Embryonic facial prominence (tissue), 1 donor: Measurements from ENCODE around the gene MEGF6.

Source experiments
- DNase-seq: peaks from one replicate; pipeline ENCODE4 v3.0.0-alpha.2; 2016; ENCODE audit errors: extremely low spot score

Gene MEGF6

GRCh38 chr1:3540876-3541275 lies 70.4 kb downstream of the MEGF6 start:
- DNase-seq: no peak

DNA sequence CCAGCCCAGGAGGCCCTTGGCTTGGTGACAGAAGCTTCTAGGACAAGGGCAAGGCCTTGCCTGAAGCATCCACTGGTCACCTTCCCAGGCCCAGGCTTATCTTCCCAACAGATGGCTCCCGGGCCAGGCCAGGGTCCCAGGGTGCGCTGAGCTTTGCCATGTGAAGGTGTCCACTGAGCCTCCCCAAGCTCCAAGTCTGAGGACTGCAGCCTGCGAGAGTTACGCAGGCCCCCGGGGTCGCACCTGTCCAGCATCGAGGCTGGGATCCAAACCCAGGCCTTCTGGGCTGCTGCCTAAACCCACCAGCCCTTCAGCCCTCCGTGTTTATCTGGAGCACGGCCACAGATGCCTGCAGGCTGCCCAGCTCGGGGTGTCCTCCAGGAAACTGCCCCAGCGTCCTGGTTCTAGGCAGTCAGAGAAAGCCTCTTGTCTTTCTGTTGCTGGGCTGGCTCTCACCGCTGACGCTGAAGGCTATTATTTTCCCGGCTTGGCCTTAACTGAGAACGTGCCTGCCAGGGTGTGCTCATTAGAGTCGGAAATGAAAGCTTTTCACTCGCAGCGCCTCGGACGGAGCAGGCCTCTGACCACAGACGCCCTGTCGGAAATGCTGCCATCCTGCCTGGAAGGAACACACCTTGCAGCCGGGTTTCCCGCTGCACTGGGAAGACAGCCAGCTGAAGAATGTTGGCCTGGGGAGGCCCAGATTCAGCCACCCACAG lies 71.4 kb downstream of the MEGF6 start:
- DNase-seq: no peak

- no peak for DNase-seq
Observed at GRCh38 chr1:3537359-3537758, 73.9 kb downstream of the MEGF6 start.

DNA sequence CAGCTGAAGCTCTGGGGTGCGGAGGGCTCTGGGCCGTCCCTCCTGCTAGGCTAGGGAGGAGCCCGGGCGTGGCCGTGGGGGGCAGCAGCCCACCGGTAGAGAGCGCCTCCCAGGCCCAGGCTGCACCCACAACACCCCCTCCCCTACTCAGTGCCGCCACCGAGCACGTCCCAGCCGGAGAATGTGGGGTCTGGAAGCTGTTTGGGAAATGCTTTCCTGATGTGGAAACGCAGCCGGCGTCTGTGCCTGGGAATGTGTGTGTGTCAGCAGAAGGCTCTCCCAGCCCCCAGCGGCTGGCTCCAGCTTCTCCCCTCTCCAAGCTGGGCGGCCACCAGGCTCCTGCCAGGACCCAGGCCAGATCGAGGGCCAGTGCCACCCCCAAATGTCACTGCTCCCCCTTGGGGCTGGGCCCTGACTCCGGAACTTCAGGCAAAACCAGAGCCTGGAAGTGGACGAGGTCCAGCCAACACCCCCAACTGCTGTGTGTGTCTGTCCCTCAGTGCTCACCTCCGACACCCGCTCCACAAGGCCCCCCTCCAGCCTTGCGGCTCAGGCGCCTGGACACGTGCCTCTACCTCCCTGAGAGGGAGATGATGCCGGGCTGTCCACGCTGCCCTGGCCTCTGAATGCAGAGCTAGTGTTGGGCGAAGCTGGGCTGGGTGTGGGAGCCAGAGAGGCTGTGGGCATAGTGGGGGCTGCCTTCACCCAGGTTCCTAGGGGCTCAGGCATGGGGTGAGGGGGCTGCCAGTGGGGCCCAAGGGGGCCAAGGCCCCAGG lies 74.7 kb downstream of the MEGF6 start:
- peak; percentile 32 for DNase-seq

DNA sequence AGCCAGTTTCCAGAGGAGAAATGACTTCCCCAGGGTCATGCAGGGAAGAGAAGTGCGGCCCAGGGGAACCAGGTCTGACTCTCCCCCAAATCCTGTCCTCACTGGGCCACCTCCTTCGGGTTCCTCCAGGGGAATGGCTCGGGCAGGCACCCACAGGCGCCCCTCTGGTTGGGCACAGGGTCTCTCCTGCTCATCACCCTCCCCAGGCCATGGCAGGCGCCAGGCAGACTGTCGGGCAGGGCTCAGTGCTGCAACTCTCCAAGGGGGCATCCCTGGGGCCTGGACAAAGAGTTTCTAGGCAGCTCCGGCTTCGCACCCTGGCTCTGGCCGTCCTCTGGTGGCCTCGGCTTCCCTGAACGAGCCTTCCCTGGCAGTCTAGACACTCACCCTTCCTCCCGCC lies 75.6 kb downstream of the MEGF6 start:
- no peak for DNase-seq

DNA sequence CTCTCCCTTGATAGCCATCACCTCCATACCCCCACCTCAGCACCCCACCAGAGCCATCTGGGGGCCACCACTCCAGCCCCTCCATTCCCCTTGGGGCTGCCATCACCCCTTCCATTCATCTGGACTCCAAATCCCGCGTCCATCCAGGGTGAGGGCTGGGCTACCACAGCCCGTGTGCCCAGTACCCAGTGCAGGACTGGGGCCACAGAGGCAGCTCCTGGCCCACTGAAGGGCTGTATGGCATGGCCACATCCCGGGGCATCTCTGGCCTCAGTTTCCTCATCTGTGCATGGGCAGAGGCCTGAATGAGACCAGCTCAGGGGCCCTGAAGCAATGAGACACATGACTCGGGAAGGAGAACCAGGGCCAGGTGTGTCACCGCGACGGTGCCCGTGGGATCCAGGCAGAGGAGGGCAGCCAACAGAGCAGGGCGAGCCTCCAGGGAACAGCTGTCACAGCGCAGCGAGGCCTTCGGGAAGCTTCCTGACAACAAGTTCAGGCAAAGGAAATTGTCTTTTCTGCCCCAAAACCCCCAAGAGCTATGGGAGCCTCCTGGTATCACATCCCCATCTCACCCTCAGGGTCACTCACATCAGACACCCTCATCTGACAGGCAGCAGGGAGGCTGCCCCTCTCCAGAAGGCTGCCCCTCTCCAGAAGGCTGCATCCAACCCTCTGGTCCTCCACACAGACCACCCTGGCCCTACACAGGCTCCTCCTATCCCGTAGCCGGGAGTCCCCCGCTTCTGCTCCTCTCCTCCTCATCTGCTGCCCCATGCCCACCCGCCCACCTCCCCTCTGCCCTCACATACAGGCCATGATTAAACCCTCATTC lies 76.3 kb downstream of the MEGF6 start:
- no peak for DNase-seq

DNA sequence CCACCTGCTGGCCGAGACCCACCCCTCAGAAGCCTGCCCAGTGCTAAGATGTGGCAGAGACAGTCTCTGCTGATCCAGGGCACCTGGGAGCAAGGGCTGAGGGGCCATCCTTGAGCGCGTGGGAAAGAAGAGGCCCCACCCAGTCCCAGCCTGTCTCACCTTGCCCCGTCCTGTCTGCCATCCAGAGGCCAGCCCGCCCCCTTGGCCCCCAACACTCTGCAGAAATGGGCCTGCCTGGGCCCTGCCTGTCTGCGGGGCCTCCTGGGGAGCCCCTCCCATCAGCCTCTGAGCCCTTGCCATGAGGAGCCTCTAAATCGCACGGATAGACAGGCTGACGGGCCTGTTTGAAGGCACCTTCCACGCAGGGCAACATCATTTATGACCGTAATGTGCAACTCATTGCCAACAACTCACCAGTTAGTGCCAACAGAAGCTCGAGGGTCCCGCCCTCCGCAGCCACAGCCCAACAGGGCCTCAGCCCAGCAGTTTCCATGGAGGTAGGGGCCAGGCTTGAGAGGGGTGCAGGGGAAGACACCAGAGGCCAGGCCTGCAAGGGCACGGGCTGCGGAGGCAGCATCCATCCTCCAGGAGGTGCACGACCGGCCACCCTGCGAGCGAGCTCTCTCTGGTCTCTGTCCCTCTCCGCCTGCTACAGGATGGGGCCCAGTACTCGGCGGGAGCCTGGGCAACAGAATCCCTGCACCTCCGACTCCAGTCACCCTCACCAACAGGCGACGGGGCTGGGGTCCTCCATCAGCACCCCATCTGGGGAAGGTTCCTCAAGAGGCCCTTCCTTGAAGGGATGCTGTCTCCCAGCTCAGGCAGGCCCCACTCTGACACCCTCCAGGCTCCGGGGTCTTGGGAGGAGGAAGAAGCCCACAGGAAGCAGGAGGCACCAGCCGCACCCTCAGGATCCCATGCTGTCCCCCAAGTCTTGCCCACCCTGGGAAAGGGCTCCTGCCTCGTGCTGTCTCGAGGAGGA lies 78.0 kb downstream of the MEGF6 start:
- DNase-seq: no peak

DNA sequence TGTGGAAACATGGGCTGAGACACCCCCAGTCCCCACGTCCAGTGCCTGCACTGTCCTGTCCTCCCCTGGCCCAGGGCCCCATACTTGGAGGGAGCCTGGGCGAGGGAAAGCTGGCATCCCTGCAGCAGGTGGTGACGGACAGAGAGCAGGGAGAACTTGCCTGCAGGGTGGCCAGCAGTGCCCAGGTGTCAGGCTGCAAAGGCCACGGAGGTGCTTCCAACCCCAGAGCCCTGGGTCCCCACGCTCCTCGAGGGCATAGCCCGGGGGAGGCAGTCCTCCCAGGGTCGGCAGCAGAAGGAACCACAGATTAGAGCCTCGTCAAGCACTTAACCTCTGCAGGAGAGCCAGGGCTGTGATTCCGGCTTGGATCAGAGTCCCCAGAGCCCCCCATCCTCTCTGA lies 79.4 kb downstream of the MEGF6 start:
- no peak for DNase-seq

GRCh38 chr1:3530926-3531818 lies 80.1 kb downstream of the MEGF6 start:
- peak; percentile 50 for DNase-seq

DNA sequence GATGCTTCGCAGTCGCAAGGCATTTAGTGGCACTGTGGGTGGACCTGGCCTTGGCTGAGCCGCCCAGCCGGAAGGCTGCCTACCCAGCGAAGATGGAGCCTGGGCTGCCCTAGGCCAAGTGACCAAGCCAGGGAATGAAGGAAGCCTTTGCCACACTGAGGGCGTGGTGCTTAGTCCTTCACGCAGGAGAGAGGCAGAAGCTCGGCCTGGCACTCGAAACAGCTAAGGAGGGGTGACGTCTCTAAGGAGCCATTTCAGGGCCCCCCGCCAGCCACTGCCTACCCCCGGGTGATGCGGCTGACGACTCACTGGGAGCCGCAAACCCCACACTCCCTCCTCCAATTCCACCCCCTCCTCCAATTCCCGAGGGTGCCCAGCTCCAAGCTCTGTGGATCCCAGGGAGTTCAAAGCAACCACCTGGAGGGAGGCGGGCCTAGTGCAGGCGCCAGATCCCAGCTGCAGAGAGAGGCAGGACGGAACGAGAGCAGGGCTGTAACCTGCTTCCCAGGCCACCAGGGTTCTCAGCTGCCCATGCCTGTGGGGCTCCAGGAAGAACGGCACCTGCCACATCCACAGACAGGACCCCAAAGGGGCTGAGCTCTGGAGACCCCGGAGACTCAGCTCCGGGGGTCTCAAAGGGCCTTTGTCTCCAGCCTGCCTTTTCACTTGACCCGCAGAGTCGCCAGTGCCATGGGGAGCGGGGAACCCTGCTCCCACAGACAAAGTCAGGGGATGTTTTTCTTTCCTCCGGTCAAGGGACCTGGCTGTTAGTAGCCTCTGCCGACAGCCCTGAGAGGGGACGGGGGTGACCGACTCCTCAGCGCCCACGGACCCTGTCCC lies 81.0 kb downstream of the MEGF6 start:
- peak; percentile 34 for DNase-seq

DNA sequence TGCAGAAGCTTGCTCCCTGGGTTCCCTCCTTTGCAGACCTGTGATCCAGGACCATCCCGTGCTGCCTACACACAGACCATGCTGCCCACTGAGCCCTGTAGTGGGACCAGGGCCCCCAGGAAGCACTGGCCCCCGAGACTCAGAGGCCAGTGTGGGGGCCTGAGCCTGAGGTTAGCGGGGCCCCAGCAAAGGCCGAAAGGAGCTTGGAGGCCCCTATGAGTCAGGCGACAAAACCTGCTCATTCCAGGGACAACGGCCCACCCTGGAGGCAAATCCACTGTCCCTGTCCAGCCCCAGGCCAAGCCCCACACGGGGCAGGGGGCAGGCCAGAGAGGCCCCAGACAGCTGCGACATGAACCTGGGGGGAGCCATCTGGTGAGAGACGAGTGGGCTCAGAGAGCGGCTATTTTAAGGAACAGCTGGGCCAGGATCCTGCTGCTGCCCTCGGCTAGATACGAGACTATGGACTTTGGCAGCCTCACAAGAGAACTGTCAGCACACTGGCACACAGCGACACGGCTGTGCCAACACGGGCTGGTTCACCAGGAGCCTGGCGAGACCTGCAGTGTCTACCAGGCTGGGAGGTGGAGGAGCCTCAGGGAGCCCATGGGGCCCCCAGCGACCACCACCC lies 82.1 kb downstream of the MEGF6 start:
- no peak for DNase-seq

- DNase-seq: no peak
Observed at GRCh38 chr1:3527774-3528173, 83.5 kb downstream of the MEGF6 start.

DNA sequence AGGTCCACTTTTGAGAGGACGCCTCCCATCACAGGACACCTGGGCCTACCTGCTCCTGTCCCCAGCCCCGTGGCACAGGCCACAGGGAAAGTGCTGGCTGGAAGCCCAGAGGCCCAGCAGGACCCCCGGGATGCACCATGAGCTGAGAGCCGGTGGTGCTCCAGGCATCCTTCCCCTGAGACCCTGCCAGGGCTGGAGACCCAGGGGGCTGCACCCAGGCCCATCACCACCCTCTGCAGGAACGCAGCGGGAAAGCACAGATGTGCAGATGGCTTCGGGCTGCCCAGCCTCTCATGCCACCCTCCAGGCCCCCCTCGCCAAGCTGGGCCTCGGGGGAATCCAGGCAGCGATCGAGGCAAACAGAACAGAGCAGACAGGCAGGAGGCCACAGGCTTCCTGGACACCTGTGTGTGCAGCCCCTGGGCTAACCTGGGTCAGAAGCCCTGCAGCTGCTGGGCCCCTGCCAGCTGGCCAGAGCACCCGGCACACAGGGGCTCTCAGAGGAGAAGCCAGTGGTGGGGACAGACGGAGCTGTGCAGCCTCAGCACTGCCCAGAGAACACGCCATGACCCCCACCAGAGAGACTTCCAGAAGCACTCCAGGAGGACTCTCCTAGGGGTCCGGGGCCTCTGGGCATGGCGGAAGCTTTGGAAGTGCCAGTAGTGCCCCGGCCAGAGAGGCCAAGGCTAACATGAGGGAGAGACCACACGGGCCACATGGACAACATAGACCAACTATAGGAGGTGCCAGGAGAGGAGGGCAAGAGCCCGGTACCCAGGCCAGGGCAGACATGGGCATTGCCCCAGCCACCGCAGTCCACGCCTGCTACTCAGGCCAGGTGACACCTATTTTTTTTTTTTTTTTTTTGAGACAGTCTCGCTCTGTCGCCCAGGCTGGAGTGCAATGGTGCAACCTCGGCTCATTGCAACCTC lies 85.5 kb downstream of the MEGF6 start:
- no peak for DNase-seq

GRCh38 chr1:3524556-3525203 lies 86.6 kb downstream of the MEGF6 start:
- DNase-seq: no peak

DNA sequence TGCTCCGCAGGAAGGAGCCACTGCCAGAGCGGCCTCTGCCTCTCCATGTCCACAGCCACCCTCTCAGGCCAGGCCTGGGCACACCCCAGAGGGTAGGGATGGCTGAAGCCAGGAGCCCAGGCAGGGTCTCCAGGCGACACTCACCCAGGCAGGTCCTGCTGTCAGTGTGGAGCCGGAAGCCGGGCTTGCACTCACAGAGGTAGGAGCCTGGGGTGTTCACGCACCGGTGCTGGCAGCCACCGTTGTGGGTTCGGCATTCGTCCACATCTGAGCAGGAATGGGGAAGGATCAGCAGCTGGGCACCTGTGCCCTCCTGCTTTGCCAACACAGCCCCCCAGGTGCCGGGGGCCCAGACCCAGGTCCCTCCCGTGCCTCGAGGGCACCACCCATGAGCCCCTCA lies 87.3 kb downstream of the MEGF6 start:
- DNase-seq: no peak

- peak; percentile 45 for DNase-seq
Observed at GRCh38 chr1:3522564-3523265, 88.6 kb downstream of the MEGF6 start.

GRCh38 chr1:3522112-3522511 lies 89.2 kb downstream of the MEGF6 start:
- no peak for DNase-seq
